Heart right ventricle (tissue), 16 donors: ENCODE measurements around the gene CACNA2D4. TPM values are rescaled to one million over a fixed set of nuclear protein-coding genes. Genes with fewer than 3 reads are reported as not detected.

ENCODE experiments used
- ATAC-seq, 8 donors: fragments of 200-7000 bp; cut with Tn5 transposase; one replicate each; pipeline ENCODE4 v1.9.1; 2020; ENCODE audit warnings: mild to moderate bottlenecking in 8 of 8, moderate library complexity in 8 of 8, moderate number of reproducible peaks in 1 of 8
- DNase-seq, 2 donors: peaks; one replicate each; pipeline ENCODE4 v3.0.0-alpha.2; 2020
- H3K27ac ChIP-seq, 10 donors: fragments of 200-600 bp; sonication (generic) in 2 of 10; one replicate each; pipeline versions ENCODE4 v1.5.0 to v1.8.0; 2020 to 2022; ENCODE audit warnings: mild to moderate bottlenecking in 3 of 10
- H3K27me3 ChIP-seq, 7 donors: fragments of 200-600 bp; one replicate each; pipeline ENCODE4 v1.8.0; 2021 to 2022; ENCODE audit warnings: mild to moderate bottlenecking in 2 of 7
- H3K36me3 ChIP-seq, 9 donors: fragments of 200-600 bp; sonication (generic) in 1 of 9; one replicate each; pipeline versions ENCODE4 v1.5.0 to v1.8.0; 2020 to 2022; ENCODE audit warnings: mild to moderate bottlenecking in 2 of 9
- H3K4me1 ChIP-seq, 9 donors: fragments of 200-600 bp; sonication (generic) in 1 of 9; one replicate each; pipeline versions ENCODE4 v1.5.0 to v1.8.0; 2020 to 2022; ENCODE audit warnings: mild to moderate bottlenecking in 4 of 9
- H3K4me3 ChIP-seq, 10 donors: fragments of 200-600 bp; sonication (generic) in 2 of 10; one replicate each; pipeline versions ENCODE4 v1.5.0 to v1.8.0; 2020 to 2022; ENCODE audit warnings: mild to moderate bottlenecking in 7 of 10, moderate library complexity in 2 of 10
- H3K9me3 ChIP-seq, 11 donors: fragments of 200-600 bp in 10 of 11; sonication (generic) in 2 of 11; one replicate each; pipeline versions ENCODE4 v1.5.0 to v1.8.0; 2013 to 2022; ENCODE audit warnings: mild to moderate bottlenecking in 2 of 11, control low read depth in 1 of 11, moderate library complexity in 1 of 11
- CTCF ChIP-seq, 9 donors: fragments of 200-600 bp; sonication (generic) in 2 of 9; IDR thresholded peaks; one replicate each; pipeline versions ENCODE4 v1.5.0 to v1.8.0; 2021 to 2022; ENCODE audit warnings: antibody characterized with exemption in 9 of 9, mild to moderate bottlenecking in 5 of 9, moderate library complexity in 1 of 9
- WGBS, 2 donors: extraction: QIAGEN DNeasy Blood & Tissue Kit; methylation state at CpG; one replicate each; pipeline ENCODE4 v1.1.7; 2013; ENCODE audit warnings: inconsistent platforms in 1 of 2; 5-methylcytosine and 5-hydroxymethylcytosine counted together
- intact Hi-C, 10 donors: fragments of 100-400 bp; cut with DNase I; formaldehyde crosslinking; loops; one replicate each; pipeline versions ENCODE4 v1.11.1 to v1.14.2; 2022
- polyA plus RNA-seq, 2 donors: library from polyadenylated mRNA; stranded (reverse); fragments of 200-250 nt; gene quantifications; one replicate each; pipeline ENCODE4 v1.2.3, GENCODE V29; 2013
- total RNA-seq, 10 donors: library from RNA; stranded (reverse); fragmentation: NEBNext Ultra II Directional in 3 of 10; extraction: Animal tissue kit (Norgen Biotek cat#: 25700) in 3 of 10; gene quantifications; one replicate each; pipeline versions ENCODE4 v1.2.1 to v1.2.4, GENCODE V29; 2021 to 2023
- donor health status: Arrhythmogenic right ventricular cardiomyopathy.
- donor health status: ischemic (EF 13 %, LVEDD 7.1; RV severe dilation, severe dysfunction).
- donor health status: healthy with polysubstance abuse.
- donor health status: DM: no; HTN: yes; CAD: no.
- donor health status: DM: no; HTN: no; CAD: no.
- donor health status: ischemic (EF 25% LVEDD 6.9; RV normal size, moderate dysfunction).
- donor health status: ischemic (EF 25% LVEDD 5.7; RV mildly dilated, moderate dysfunction).
- donor health status: healthy.
- donor health status: DM: yes; HTN: yes; CAD: no.
- donor health status: Ischemic cardiomyopathy.
- donor health status: ischemic (EF 35%, LVEDD 5.7; RV mildly dilated, moderate dysfunction).
- donor health status: nonischemic (EF 11% LVEDD 7.7; RV severe dilation, severe dysfunction).
- donor health status: DM: yes; HTN: yes; CAD: no.
- donor health status: PGD.
- donor health status: ischemic (EF 29% LVEDD 5.4; RV normal size, mild dysfunction).
- donor health status: nonischemic (EF 23%, LVEDD 6.1; RV moderate dilation, normal function).

CACNA2D4 gene
- total and polyA plus RNA-seq, 12 donors: 0.19 to 6.2 (median 0.95) TPM

GRCh38 chr12:1842905-1843640 is 75.4 kb downstream of the CACNA2D4 start:
- Histone ChIP-seq H3K27me3 (peaks cover 0 to 37% (median 13%) of the 10 kb centered on the region in 7 donors), H3K4me1 (no peaks in the 10 kb centered on the region), H3K36me3 (no peaks in the 10 kb centered on the region), H3K9me3 (no peaks in the 10 kb centered on the region), H3K27ac (no peak overlapping the region), H3K4me3 (no peak overlapping the region)
- no peak for TF ChIP-seq CTCF (IDR thresholded peaks at IDR 0.05)
- intact Hi-C loops: no loop called here
- ATAC-seq: no peak
- 73 to 76% methylated on average over 16 of the region's 16 CpGs for WGBS, 2 donors
- no peak for DNase-seq

- no peak overlapping the region for H3K4me3 ChIP-seq
- H3K27me3 ChIP-seq: peaks cover 0 to 37% (median 13%) of the 10 kb centered on the region in 7 donors
- ATAC-seq: no peak
- 73 to 75% methylated on average over 18 of the region's 18 CpGs for WGBS, 2 donors
- no peak for TF ChIP-seq CTCF (IDR thresholded peaks at IDR 0.05)
- no peaks in the 10 kb centered on the region for H3K4me1 ChIP-seq
- intact Hi-C loops: no loop called here
- H3K27ac ChIP-seq: no peak overlapping the region
- no peaks in the 10 kb centered on the region for H3K9me3 ChIP-seq
- H3K36me3 ChIP-seq: no peaks in the 10 kb centered on the region
- DNase-seq: no peak
Measured at GRCh38 chr12:1842183-1842904, 76.1 kb downstream of the CACNA2D4 start.

GRCh38 chr12:1841586-1842182 is 76.8 kb downstream of the CACNA2D4 start:
- Histone ChIP-seq H3K27ac (no peak overlapping the region), H3K4me1 (no peaks in the 10 kb centered on the region), H3K4me3 (no peak overlapping the region), H3K9me3 (no peaks in the 10 kb centered on the region), H3K36me3 (no peaks in the 10 kb centered on the region), H3K27me3 (peaks cover 0 to 36% (median 13%) of the 10 kb centered on the region in 7 donors)
- ATAC-seq (no peak), DNase-seq (no peak)
- no peak for TF ChIP-seq CTCF (IDR thresholded peaks at IDR 0.05)
- intact Hi-C loops: no loop called here
- 83 to 84% methylated on average over 13 of the region's 13 CpGs for WGBS, 2 donors

- H3K27me3 ChIP-seq: peaks cover 0 to 34% (median 13%) of the 10 kb centered on the region in 7 donors
- H3K27ac ChIP-seq: no peak overlapping the region
- TF ChIP-seq CTCF (IDR thresholded peaks at IDR 0.05): no peak
- H3K9me3 ChIP-seq: no peaks in the 10 kb centered on the region
- H3K36me3 ChIP-seq: no peaks in the 10 kb centered on the region
- intact Hi-C loops: no loop called here
- WGBS, 2 donors: 88% methylated on average over 16 of the region's 16 CpGs
- no peaks in the 10 kb centered on the region for H3K4me1 ChIP-seq
- H3K4me3 ChIP-seq: no peak overlapping the region
- ATAC-seq (no peak), DNase-seq (no peak)
Measured at GRCh38 chr12:1840981-1841425, 77.4 kb downstream of the CACNA2D4 start.
